Activated CD8-positive, alpha-beta T cell treated with anti-CD3 and anti-CD28 coated beads for 36 hours (primary cell): Measurements from ENCODE around the gene DTYMK. TPM values are rescaled to one million over a fixed set of nuclear protein-coding genes. Genes with fewer than 3 reads are reported as not detected.

Source experiments
- ATAC-seq: fragments of 200-7000 bp; cut with Tn5 transposase; one replicate; pipeline ENCODE4 v1.10.0; 2021; ENCODE audit warnings: mild to moderate bottlenecking, moderate library complexity
- CTCF ChIA-PET: fragments of 350-600 bp; sonication (Branson Sonifier 250); formaldehyde crosslinking; loops from one replicate; lab custom pipeline; 2021; ENCODE audit warnings: antibody characterized with exemption; lab: Charles Lee
- POLR2A ChIA-PET: fragments of 350-600 bp; sonication (Branson Sonifier 250); formaldehyde crosslinking; loops from one replicate; lab custom pipeline; 2021; ENCODE audit warnings: antibody characterized with exemption; lab: Charles Lee
- DNase-seq: peaks from one replicate; pipeline ENCODE4 v3.0.0-alpha.2; 2020
- H3K27ac Mint-ChIP-seq: one replicate; pipeline ENCODE4 v1.8.0; 2021; ENCODE audit warnings: mild to moderate bottlenecking, mixed read lengths
- H3K27me3 Mint-ChIP-seq: one replicate; pipeline ENCODE4 v1.8.0; 2021; ENCODE audit warnings: mixed read lengths
- H3K36me3 Mint-ChIP-seq: one replicate; pipeline ENCODE4 v1.8.0; 2021; ENCODE audit warnings: low read depth, mixed read lengths
- H3K4me1 Mint-ChIP-seq: one replicate; pipeline ENCODE4 v1.8.0; 2021; ENCODE audit warnings: low read depth, mixed read lengths
- H3K4me3 Mint-ChIP-seq: one replicate; pipeline ENCODE4 v1.8.0; 2021; ENCODE audit warnings: mild to moderate bottlenecking, moderate library complexity, mixed read lengths
- H3K9me3 Mint-ChIP-seq: one replicate; pipeline ENCODE4 v1.8.0; 2021; ENCODE audit warnings: mixed read lengths
- intact Hi-C: fragments of 100-400 bp; cut with micrococcal nuclease; formaldehyde crosslinking; loops from one replicate; pipeline ENCODE4 v1.10.0; 2022
- total RNA-seq, 2 experiments: library from RNA; stranded (reverse); gene quantifications; one replicate each; pipeline ENCODE4 v1.2.3, GENCODE V29; 2021
- TF ChIP-seq, protein P1 (sequence below): fragments of 200-600 bp; IDR thresholded peaks from one replicate; pipeline ENCODE4 v1.8.0; 2022; ENCODE audit warnings: antibody characterized with exemption, mild to moderate bottlenecking

Gene DTYMK
- total RNA-seq, 2 experiments from 2014 or later, result 87.1 to 91.9 TPM

DNA sequence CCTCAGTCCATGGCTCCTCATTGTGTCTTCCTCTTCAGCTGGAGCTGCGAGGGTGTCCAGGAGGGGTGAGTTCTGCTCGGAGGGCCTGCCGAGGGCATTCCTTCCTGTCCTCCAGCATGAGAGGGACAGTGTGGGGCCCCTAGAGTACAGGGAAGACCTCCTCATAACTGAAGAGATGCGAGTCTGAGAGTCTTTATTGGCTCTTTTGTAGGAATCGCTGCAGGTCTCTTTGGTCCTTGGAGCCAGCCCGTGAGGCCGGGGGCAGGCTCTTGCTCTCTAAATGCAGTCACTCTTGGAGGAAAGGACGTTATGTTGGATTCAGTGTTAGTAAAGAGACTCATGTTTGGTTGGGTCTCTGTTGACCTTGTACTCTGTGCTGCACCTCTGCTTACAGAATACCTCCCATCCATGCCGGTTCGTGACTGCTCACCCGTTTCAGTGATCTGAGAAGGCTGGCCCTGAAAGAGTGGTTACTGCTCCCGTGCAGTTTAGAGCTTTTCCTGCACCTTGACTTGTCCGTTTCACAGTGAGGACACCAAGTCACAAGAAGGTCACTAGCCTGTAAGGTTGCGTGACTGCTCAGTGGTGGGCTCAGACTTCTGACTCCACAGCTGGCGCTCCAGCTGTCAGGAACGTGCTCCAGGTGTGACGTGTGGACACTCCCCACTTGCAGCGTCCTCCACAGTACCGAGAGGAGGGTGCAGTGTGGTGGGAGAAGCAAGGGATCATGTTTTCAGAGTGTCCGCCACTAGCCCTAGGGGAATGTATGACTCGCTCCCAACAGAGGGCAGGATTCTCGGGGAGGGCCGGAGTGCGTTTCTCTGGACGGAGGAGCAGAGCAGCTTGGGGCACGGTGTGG is 41.3 kb downstream of the DTYMK start:
- peaks cover 32% of the 10 kb centered on the region for H3K4me1 Mint-ChIP-seq
- ATAC-seq (no peak), DNase-seq (no peak)
- intact Hi-C loops, result no loop called here
- ChIA-PET POLR2A (interaction anchor here (1.5 kb wide), 1 partner anchor 56 kb away, joined by 4 read pairs; no protein-coding TSS in a partner anchor), CTCF (interaction anchor here (1.5 to 1.9 kb wide), 2 partner anchors 14 to 233 kb away, joined by 4 to 7 read pairs; no protein-coding TSS in a partner anchor)
- TF ChIP-seq, protein P1, sequence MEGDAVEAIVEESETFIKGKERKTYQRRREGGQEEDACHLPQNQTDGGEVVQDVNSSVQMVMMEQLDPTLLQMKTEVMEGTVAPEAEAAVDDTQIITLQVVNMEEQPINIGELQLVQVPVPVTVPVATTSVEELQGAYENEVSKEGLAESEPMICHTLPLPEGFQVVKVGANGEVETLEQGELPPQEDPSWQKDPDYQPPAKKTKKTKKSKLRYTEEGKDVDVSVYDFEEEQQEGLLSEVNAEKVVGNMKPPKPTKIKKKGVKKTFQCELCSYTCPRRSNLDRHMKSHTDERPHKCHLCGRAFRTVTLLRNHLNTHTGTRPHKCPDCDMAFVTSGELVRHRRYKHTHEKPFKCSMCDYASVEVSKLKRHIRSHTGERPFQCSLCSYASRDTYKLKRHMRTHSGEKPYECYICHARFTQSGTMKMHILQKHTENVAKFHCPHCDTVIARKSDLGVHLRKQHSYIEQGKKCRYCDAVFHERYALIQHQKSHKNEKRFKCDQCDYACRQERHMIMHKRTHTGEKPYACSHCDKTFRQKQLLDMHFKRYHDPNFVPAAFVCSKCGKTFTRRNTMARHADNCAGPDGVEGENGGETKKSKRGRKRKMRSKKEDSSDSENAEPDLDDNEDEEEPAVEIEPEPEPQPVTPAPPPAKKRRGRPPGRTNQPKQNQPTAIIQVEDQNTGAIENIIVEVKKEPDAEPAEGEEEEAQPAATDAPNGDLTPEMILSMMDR, result no peak
- H3K36me3 Mint-ChIP-seq, result peaks cover 10% of the 10 kb centered on the region
- H3K27ac Mint-ChIP-seq, result no peak overlapping the region
- no peak overlapping the region for H3K4me3 Mint-ChIP-seq
- no peaks in the 10 kb centered on the region for H3K9me3 Mint-ChIP-seq
- H3K27me3 Mint-ChIP-seq, result no peaks in the 10 kb centered on the region

DNA sequence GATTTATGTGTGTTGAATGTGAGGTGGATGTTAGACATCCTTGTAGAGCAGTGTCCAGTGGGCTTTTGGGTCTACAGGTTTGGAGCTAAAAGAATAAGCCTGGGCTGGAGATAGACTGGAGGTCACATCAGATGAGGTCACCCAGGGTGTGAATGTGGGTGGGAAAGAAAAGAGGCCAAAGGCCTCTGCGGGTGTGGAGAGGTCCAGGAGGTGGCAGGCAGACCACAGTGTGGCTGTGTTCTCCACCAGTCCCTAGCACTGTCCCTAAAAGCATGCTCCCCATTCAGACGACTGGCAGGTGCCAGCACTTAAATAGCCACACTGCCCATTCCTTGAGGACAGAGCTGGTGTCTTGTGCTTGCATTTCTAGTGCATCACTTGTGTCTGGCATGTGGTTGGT is 45.0 kb downstream of the DTYMK start:
- intact Hi-C loops, result no loop called here
- POLR2A ChIA-PET, result interaction anchor here (0.6 to 1.4 kb wide), 4 partner anchors 29 to 528 kb away, joined by 4 to 6 read pairs (median 4); partner anchors contain the start of genes HDLBP and SEPTIN2

DNA sequence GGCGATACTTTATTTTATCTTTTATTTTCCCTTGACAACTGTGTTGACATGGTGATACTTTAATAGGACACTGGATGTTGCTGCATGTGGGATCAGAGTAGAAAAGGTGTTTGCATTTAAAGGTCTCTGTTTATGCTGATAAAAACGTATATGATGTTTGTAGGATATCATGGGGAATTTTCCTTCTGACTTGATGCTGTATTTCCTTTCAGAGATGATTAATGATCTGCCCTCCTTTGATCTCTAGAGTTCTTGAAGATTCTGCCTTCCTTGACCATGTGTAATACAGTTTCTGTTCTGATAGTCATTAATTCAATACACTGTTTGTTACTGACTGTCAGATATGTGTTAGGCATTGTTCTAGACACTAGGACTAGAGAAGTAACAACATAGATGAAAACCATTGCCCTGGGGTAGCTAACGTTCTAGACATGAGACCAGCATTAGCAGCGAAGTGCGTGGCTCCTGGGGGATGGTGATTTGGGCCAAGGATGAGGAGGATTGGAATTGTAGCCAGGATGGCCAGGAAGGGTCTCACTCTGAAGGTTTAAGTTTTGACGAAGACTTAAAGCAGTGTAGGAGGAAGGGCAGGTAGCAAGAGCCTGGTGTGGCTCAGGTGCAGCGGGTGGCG is 46.3 kb downstream of the DTYMK start:
- no peak for ATAC-seq
- DNase-seq, result no peak
- Mint-ChIP-seq H3K27ac (peak overlapping the region; percentile 51), H3K27me3 (no peaks in the 10 kb centered on the region), H3K4me3 (no peak overlapping the region), H3K4me1 (peaks cover 49% of the 10 kb centered on the region), H3K9me3 (no peaks in the 10 kb centered on the region), H3K36me3 (peaks cover 30% of the 10 kb centered on the region)
- intact Hi-C loops, result no loop called here
- CTCF ChIA-PET, result interaction anchor here (0.7 kb wide), 1 partner anchor 19 kb away, joined by 3 read pairs; no protein-coding TSS in a partner anchor
- POLR2A ChIA-PET, result interaction anchor here (1.3 kb wide), 1 partner anchor 325 kb away, joined by 4 read pairs; the partner anchor contains the start of genes HDLBP and SEPTIN2
- TF ChIP-seq, protein P1, result no peak

More for the DNA sequence above, 45.0 kb downstream of the DTYMK start:
- H3K27me3 Mint-ChIP-seq, result no peaks in the 10 kb centered on the region
- DNase-seq, result no peak
- peak overlapping the region; percentile 31 for H3K27ac Mint-ChIP-seq
- no peak overlapping the region for H3K4me3 Mint-ChIP-seq
- ATAC-seq, result no peak
- TF ChIP-seq, protein P1, result no peak
- CTCF ChIA-PET, result interaction anchor here (0.6 to 1.6 kb wide), 4 partner anchors 17 to 467 kb away, joined by 3 to 4 read pairs (median 3); no protein-coding TSS in a partner anchor
- H3K4me1 Mint-ChIP-seq, result peaks cover 48% of the 10 kb centered on the region
- H3K36me3 Mint-ChIP-seq, result peaks cover 28% of the 10 kb centered on the region
- H3K9me3 Mint-ChIP-seq, result no peaks in the 10 kb centered on the region

DNA sequence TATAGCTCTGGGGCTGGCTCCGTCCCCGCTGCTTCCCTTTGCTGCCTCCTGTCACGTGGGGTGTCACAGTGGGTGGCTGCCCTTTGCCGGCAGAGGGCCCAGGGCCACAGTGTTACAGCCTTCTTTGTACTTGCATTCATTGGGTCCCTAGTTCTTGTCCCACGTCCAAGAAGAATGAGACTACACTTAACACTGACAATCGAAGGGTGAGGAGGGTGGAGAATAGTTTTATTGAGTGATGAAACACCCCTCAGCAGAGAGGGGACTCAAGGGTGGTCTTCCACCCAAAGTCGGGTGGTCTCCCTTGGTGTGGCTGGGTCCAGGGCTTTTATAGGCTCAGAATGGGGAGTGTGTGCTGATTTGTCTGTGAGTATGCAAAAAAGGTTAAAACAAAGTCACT is 47.2 kb downstream of the DTYMK start:
- Mint-ChIP-seq H3K36me3 (peaks cover 30% of the 10 kb centered on the region), H3K27me3 (no peaks in the 10 kb centered on the region), H3K4me3 (peak overlapping the region; percentile 97), H3K27ac (peak overlapping the region; percentile 7), H3K4me1 (peaks cover 56% of the 10 kb centered on the region), H3K9me3 (no peaks in the 10 kb centered on the region)
- intact Hi-C loops, result no loop called here
- DNase-seq (no peak), ATAC-seq (no peak)
- CTCF ChIA-PET, result no interaction called here
- POLR2A ChIA-PET, result no interaction called here
- TF ChIP-seq, protein P1, result no peak
